HepG2 (cell line): ENCODE data around the gene LEPR. TPM values are rescaled to one million over a fixed set of nuclear protein-coding genes. Genes with fewer than 3 reads are reported as not detected.

Source experiments
- ATF2 ChIP-seq: sonication (generic); formaldehyde crosslinking; IDR thresholded peaks from 2 replicates; pipeline ENCODE4 v1.4.0; 2020; ENCODE audit warnings: missing genetic modification reagents
- ATF3 ChIP-seq: sonication (generic); formaldehyde crosslinking; IDR thresholded peaks from 2 replicates; pipeline ENCODE4 v1.4.0; 2020; ENCODE audit warnings: missing genetic modification reagents
- GATAD2A ChIP-seq: IDR thresholded peaks from 2 replicates; pipeline ENCODE4 v1.6.1; 2016
- GLI4 ChIP-seq: sonication (generic); formaldehyde crosslinking; IDR thresholded peaks from 2 replicates; pipeline ENCODE4 v1.5.1; 2020; ENCODE audit warnings: missing genetic modification reagents, mild to moderate bottlenecking, moderate library complexity, borderline replicate concordance
- HNRNPUL1 ChIP-seq: fragments of 200-400 bp; formaldehyde crosslinking; IDR thresholded peaks from 2 replicates; pipeline ENCODE4 v1.6.1; 2017; ENCODE audit warnings: low read depth, mild to moderate bottlenecking, low read length, moderate library complexity
- PAX8 ChIP-seq: sonication (generic); formaldehyde crosslinking; IDR thresholded peaks from 2 replicates; pipeline ENCODE4 v1.8.0; 2022; ENCODE audit warnings: mild to moderate bottlenecking, missing genetic modification reagents, borderline replicate concordance
- PCBP1 ChIP-seq: fragments of 200-400 bp; formaldehyde crosslinking; IDR thresholded peaks from 2 replicates; pipeline ENCODE4 v1.6.1; 2017; ENCODE audit warnings: mild to moderate bottlenecking, low read depth, low read length, borderline replicate concordance
- SP140L ChIP-seq: sonication (generic); formaldehyde crosslinking; IDR thresholded peaks from 2 replicates; pipeline ENCODE4 v1.4.0; 2020; ENCODE audit warnings: missing genetic modification reagents, borderline replicate concordance
- SRY ChIP-seq: sonication (generic); formaldehyde crosslinking; IDR thresholded peaks from 2 replicates; pipeline ENCODE4 v1.8.0; 2022; ENCODE audit warnings: mild to moderate bottlenecking, missing genetic modification reagents
- ZFY ChIP-seq: sonication (generic); formaldehyde crosslinking; IDR thresholded peaks from 2 replicates; pipeline ENCODE4 v1.4.0; 2020; ENCODE audit warnings: missing genetic modification reagents
- ZNF232 ChIP-seq: sonication (generic); formaldehyde crosslinking; IDR thresholded peaks from 2 replicates; pipeline ENCODE4 v1.4.0; 2020; ENCODE audit warnings: missing genetic modification reagents, borderline replicate concordance
- ZNF549 ChIP-seq: sonication (generic); formaldehyde crosslinking; IDR thresholded peaks from 2 replicates; pipeline ENCODE4 v1.5.0; 2020; ENCODE audit warnings: missing genetic modification reagents
- ZNF562 ChIP-seq: sonication (generic); formaldehyde crosslinking; IDR thresholded peaks from 2 replicates; pipeline ENCODE4 v1.8.0; 2022; ENCODE audit warnings: missing genetic modification reagents, borderline replicate concordance
- ZNF577 ChIP-seq: sonication (generic); formaldehyde crosslinking; IDR thresholded peaks from 2 replicates; pipeline ENCODE4 v1.4.0; 2020; ENCODE audit warnings: mild to moderate bottlenecking, low read depth, missing genetic modification reagents, borderline replicate concordance
- ZNF605 ChIP-seq: sonication (generic); formaldehyde crosslinking; IDR thresholded peaks from 2 replicates; pipeline ENCODE4 v1.8.0; 2022; ENCODE audit warnings: mild to moderate bottlenecking, missing genetic modification reagents
- ZNF776 ChIP-seq: sonication (generic); formaldehyde crosslinking; IDR thresholded peaks from 2 replicates; pipeline ENCODE4 v1.4.0; 2020; ENCODE audit warnings: mild to moderate bottlenecking, missing genetic modification reagents
- polyA plus RNA-seq, 8 experiments: library from polyadenylated mRNA; depleted of rRNA in 3 of 8; stranded (reverse) in 7 of 8; unstranded in 1 of 8; fragments of >200 nt; fragmentation: Illumina TruSeq in 4 of 8; extraction: Trizol in 4 of 8; gene quantifications; 2 replicates each; pipeline versions ENCODE4 v1.2.1 to v1.2.3, GENCODE V29; 2011 to 2016; ENCODE audit warnings: low read depth in 4 of 8, missing spikeins in 1 of 8, mixed read lengths in 1 of 8; ENCODE audit not compliant: insufficient read depth in 1 of 8
- total RNA-seq, 5 experiments: library from RNA; depleted of rRNA; stranded (reverse); fragments of >200 nt; fragmentation: Illumina TruSeq; extraction: Trizol; gene quantifications; 2 replicates each; pipeline ENCODE4 v1.2.3, GENCODE V29; 2016; ENCODE audit warnings: low read depth in 1 of 5
- TF ChIP-seq, protein P1 (sequence below): sonication (generic); formaldehyde crosslinking; IDR thresholded peaks from 2 replicates; pipeline ENCODE4 v1.4.0; 2020; ENCODE audit warnings: missing genetic modification reagents
- TF ChIP-seq, protein P2 (sequence below): IDR thresholded peaks from 2 replicates; pipeline ENCODE4 v1.6.1; 2016; ENCODE audit warnings: low read depth
- TF ChIP-seq, protein P3 (sequence below): sonication (generic); formaldehyde crosslinking; IDR thresholded peaks from 2 replicates; pipeline ENCODE4 v1.5.0; 2020; ENCODE audit warnings: mild to moderate bottlenecking, missing genetic modification reagents, moderate library complexity

LEPR gene
- total and polyA plus RNA-seq, 2 of the 13 experiments (the other 11 are each of a cell fraction or from before 2014, with no cell fraction given): 0.60 to 1.7 TPM

DNA sequence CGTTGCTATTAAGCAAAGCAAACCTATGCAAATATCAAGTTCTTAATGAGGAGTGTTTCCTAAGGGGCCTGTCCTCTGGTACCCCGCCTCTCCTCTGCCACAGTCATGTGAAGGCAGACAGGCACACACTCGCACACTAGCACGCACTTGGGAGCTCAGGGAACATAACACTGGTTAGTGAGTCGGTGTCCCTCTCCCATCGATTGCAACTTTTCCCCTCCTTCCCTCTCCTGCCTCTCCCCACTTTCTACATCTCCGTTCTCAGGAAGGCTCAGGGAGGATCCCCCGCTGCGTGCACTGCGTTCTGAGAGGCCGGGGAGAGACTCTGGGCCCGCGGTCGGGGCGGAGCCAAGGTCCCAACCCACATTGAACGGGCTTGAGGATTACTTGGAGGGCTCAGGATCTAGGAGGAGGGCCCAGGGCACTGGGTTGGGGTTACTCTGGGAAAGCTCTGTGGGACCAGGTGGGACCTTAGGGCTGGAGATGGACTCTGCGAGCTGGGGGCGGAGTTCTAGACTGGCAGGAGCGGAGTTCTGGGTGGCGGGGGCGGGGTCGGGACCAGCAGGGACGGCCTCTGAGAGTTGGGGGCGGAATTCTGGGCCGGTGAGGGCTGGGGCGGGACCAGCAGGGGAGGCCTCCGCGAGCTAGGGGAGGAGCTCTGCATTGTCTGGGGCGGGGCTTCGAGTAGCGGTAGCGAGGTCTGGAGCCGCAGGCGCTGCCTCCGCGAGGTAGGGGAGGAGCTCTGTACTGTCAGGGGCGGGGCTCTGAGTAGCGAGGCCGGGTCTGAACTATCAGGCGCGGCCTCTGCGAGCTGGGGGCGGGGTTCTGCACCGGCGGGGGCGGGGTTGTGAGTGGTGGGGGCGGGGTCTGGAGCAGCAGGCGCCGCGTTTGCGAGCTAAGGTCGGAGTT, 533 bp upstream of the LEPR start (continued):
- TF ChIP-seq GATAD2A (no peak), ZNF549 (CRISPR knock-in tag) (no peak), ZNF577 (no peak), ZNF232 (CRISPR knock-in tag) (no peak), ATF3 (CRISPR knock-in tag) (no peak), ZNF605 (CRISPR knock-in tag) (peak; percentile 83), ZFY (CRISPR knock-in tag) (peak; percentile 42), ZNF562 (no peak), GLI4 (CRISPR knock-in tag) (0 out of 2 replicates have a peak, but pooled peaks have one; percentile 51), SP140L (CRISPR knock-in tag) (no peak), ATF2 (no peak), ZNF776 (CRISPR knock-in tag) (no peak), PCBP1 (no peak), SRY (no peak), HNRNPUL1 (no peak), PAX8 (CRISPR knock-in tag) (no peak)
- TF ChIP-seq, protein P1, sequence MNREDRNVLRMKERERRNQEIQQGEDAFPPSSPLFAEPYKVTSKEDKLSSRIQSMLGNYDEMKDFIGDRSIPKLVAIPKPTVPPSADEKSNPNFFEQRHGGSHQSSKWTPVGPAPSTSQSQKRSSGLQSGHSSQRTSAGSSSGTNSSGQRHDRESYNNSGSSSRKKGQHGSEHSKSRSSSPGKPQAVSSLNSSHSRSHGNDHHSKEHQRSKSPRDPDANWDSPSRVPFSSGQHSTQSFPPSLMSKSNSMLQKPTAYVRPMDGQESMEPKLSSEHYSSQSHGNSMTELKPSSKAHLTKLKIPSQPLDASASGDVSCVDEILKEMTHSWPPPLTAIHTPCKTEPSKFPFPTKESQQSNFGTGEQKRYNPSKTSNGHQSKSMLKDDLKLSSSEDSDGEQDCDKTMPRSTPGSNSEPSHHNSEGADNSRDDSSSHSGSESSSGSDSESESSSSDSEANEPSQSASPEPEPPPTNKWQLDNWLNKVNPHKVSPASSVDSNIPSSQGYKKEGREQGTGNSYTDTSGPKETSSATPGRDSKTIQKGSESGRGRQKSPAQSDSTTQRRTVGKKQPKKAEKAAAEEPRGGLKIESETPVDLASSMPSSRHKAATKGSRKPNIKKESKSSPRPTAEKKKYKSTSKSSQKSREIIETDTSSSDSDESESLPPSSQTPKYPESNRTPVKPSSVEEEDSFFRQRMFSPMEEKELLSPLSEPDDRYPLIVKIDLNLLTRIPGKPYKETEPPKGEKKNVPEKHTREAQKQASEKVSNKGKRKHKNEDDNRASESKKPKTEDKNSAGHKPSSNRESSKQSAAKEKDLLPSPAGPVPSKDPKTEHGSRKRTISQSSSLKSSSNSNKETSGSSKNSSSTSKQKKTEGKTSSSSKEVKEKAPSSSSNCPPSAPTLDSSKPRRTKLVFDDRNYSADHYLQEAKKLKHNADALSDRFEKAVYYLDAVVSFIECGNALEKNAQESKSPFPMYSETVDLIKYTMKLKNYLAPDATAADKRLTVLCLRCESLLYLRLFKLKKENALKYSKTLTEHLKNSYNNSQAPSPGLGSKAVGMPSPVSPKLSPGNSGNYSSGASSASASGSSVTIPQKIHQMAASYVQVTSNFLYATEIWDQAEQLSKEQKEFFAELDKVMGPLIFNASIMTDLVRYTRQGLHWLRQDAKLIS (CRISPR knock-in tag): no peak
- TF ChIP-seq, protein P2, sequence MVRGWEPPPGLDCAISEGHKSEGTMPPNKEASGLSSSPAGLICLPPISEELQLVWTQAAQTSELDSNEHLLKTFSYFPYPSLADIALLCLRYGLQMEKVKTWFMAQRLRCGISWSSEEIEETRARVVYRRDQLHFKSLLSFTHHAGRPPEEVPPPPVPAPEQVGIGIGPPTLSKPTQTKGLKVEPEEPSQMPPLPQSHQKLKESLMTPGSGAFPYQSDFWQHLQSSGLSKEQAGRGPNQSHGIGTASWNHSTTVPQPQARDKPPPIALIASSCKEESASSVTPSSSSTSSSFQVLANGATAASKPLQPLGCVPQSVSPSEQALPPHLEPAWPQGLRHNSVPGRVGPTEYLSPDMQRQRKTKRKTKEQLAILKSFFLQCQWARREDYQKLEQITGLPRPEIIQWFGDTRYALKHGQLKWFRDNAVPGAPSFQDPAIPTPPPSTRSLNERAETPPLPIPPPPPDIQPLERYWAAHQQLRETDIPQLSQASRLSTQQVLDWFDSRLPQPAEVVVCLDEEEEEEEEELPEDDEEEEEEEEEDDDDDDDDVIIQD (CRISPR knock-in tag): no peak
- TF ChIP-seq, protein P3, sequence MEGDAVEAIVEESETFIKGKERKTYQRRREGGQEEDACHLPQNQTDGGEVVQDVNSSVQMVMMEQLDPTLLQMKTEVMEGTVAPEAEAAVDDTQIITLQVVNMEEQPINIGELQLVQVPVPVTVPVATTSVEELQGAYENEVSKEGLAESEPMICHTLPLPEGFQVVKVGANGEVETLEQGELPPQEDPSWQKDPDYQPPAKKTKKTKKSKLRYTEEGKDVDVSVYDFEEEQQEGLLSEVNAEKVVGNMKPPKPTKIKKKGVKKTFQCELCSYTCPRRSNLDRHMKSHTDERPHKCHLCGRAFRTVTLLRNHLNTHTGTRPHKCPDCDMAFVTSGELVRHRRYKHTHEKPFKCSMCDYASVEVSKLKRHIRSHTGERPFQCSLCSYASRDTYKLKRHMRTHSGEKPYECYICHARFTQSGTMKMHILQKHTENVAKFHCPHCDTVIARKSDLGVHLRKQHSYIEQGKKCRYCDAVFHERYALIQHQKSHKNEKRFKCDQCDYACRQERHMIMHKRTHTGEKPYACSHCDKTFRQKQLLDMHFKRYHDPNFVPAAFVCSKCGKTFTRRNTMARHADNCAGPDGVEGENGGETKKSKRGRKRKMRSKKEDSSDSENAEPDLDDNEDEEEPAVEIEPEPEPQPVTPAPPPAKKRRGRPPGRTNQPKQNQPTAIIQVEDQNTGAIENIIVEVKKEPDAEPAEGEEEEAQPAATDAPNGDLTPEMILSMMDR (CRISPR knock-in tag): no peak
